ENCODE measurements around the gene XPO5. TPM values are rescaled to one million over a fixed set of nuclear protein-coding genes. Genes with fewer than 3 reads are reported as not detected.

Gene XPO5
- polyA plus RNA-seq, 1 donor (not counting 4 experiments of a cell fraction or from before 2014, with no cell fraction given) = 49.9 TPM

DNA sequence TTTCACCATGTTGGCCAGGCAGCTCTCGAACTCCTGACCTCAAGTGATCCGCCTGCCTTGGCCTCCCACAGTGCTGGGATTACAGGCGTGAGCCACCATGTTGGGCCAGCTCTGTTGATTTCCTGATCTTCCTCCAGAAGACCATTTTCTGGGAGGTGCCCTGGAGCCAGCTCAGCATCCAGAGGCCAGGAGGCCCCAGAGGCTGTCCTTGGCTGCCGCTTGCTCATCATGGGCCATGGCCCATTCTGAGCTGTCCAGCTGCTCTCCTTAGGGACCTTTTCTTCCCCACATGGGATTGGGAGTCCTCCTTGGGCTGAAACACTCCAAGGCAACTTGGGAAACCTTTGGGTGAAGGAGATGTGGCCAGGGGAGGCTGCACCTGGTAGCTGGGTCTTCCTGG, 81.1 kb downstream of the XPO5 start:
- H3K27ac ChIP-seq (ENCODE audit: control insufficient read depth, insufficient read depth, low read length) = peak overlapping the region; percentile 79
- H3K9me1 ChIP-seq (ENCODE audit: control insufficient read depth, extremely low read depth, insufficient read depth, low read length) = no peaks in the 10 kb centered on the region
- no peaks in the 10 kb centered on the region for H3K27me3 ChIP-seq (ENCODE audit: control insufficient read depth, extremely low read depth, insufficient read depth, low read length)
- H3K4me3 ChIP-seq (ENCODE audit: control insufficient read depth in 2 of 3, extremely low read depth in 1 of 3, insufficient read depth in 2 of 3, low read depth in 1 of 3, low read length in 3 of 3) = no peak overlapping the region
- H3K79me2 ChIP-seq (ENCODE audit: control insufficient read depth, insufficient read depth, low read length) = peaks cover 9% of the 10 kb centered on the region
- no peaks in the 10 kb centered on the region for H4K20me1 ChIP-seq (ENCODE audit: control insufficient read depth, extremely low read depth, insufficient read depth, low read length)
- TF ChIP-seq CTCF (optimal IDR thresholded peaks at IDR 0.05 in 1 of 3, IDR thresholded peaks at IDR 0.05 in 1 of 3, conservative IDR thresholded peaks at IDR 0.05 in 1 of 3; ENCODE audit: extremely low read depth in 1 of 3, insufficient read depth in 2 of 3, low read length in 3 of 3) (no peak), EZH2 (IDR thresholded peaks at IDR 0.05; ENCODE audit: low read length) (no peak)
- H3K4me1 ChIP-seq (ENCODE audit: control insufficient read depth, extremely low read depth, insufficient read depth, low read length) = peaks cover 59% of the 10 kb centered on the region
- peaks cover 15 to 36% of the 10 kb centered on the region in 2 experiments for H3K36me3 ChIP-seq (ENCODE audit: control insufficient read depth in 2 of 2, extremely low read depth in 1 of 2, insufficient read depth in 2 of 2, low read length in 2 of 2)
- DNase-seq (ENCODE audit: low read depth, low spot score) (no peak), FAIRE-seq (no peak)
- H3K9me3 ChIP-seq (ENCODE audit: control insufficient read depth, low read depth, low read length) = no peaks in the 10 kb centered on the region
- peak overlapping the region; percentile 69 for H3K4me2 ChIP-seq (ENCODE audit: control insufficient read depth, extremely low read depth, insufficient read depth, low read depth, low read length)
- no peak overlapping the region for H2AFZ ChIP-seq (ENCODE audit: control insufficient read depth, low read length)
- dilution Hi-C loops (cut with MboI; ENCODE audit: extremely low pct_ligation_motif_present, low sequenced_read_pairs) = no loop called here
- H3K9ac ChIP-seq (ENCODE audit: control insufficient read depth, extremely low read depth, insufficient read depth, low read length) = no peak overlapping the region

GRCh38 chr6:43494321-43494720, 81.5 kb downstream of the XPO5 start:
- Histone ChIP-seq H3K9me1 (ENCODE audit: control insufficient read depth, extremely low read depth, insufficient read depth, low read length) (no peaks in the 10 kb centered on the region), H3K4me1 (ENCODE audit: control insufficient read depth, extremely low read depth, insufficient read depth, low read length) (peaks cover 59% of the 10 kb centered on the region), H3K27me3 (ENCODE audit: control insufficient read depth, extremely low read depth, insufficient read depth, low read length) (no peaks in the 10 kb centered on the region), H3K4me2 (ENCODE audit: control insufficient read depth, extremely low read depth, insufficient read depth, low read depth, low read length) (peak overlapping the region; percentile 69), H3K36me3 (ENCODE audit: control insufficient read depth in 2 of 2, extremely low read depth in 1 of 2, insufficient read depth in 2 of 2, low read length in 2 of 2) (peaks cover 12 to 31% of the 10 kb centered on the region in 2 experiments), H3K9me3 (ENCODE audit: control insufficient read depth, low read depth, low read length) (no peaks in the 10 kb centered on the region), H3K79me2 (ENCODE audit: control insufficient read depth, insufficient read depth, low read length) (peaks cover 13% of the 10 kb centered on the region), H3K9ac (ENCODE audit: control insufficient read depth, extremely low read depth, insufficient read depth, low read length) (no peak overlapping the region), H3K4me3 (ENCODE audit: control insufficient read depth in 2 of 3, extremely low read depth in 1 of 3, insufficient read depth in 2 of 3, low read depth in 1 of 3, low read length in 3 of 3) (no peak overlapping the region), H2AFZ (ENCODE audit: control insufficient read depth, low read length) (no peak overlapping the region), H4K20me1 (ENCODE audit: control insufficient read depth, extremely low read depth, insufficient read depth, low read length) (no peaks in the 10 kb centered on the region), H3K27ac (ENCODE audit: control insufficient read depth, insufficient read depth, low read length) (peak overlapping the region; percentile 79)
- no peak for DNase-seq (ENCODE audit: low read depth, low spot score)
- dilution Hi-C loops (cut with MboI; ENCODE audit: extremely low pct_ligation_motif_present, low sequenced_read_pairs) = no loop called here
- no peak for TF ChIP-seq EZH2 (IDR thresholded peaks at IDR 0.05; ENCODE audit: low read length)
- no peak for FAIRE-seq

- no peak for DNase-seq (ENCODE audit: low read depth, low spot score)
- no peaks in the 10 kb centered on the region for H4K20me1 ChIP-seq (ENCODE audit: control insufficient read depth, extremely low read depth, insufficient read depth, low read length)
- no peak overlapping the region for H2AFZ ChIP-seq (ENCODE audit: control insufficient read depth, low read length)
- peaks cover 17% of the 10 kb centered on the region for H3K79me2 ChIP-seq (ENCODE audit: control insufficient read depth, insufficient read depth, low read length)
- peak overlapping the region; percentile 69 for H3K4me2 ChIP-seq (ENCODE audit: control insufficient read depth, extremely low read depth, insufficient read depth, low read depth, low read length)
- H3K27ac ChIP-seq (ENCODE audit: control insufficient read depth, insufficient read depth, low read length) = peak overlapping the region; percentile 32
- FAIRE-seq = peak; percentile 88
- no peaks in the 10 kb centered on the region for H3K27me3 ChIP-seq (ENCODE audit: control insufficient read depth, extremely low read depth, insufficient read depth, low read length)
- H3K9me1 ChIP-seq (ENCODE audit: control insufficient read depth, extremely low read depth, insufficient read depth, low read length) = peaks cover 2% of the 10 kb centered on the region
- dilution Hi-C loops (cut with MboI; ENCODE audit: extremely low pct_ligation_motif_present, low sequenced_read_pairs) = no loop called here
- peaks cover 59% of the 10 kb centered on the region for H3K4me1 ChIP-seq (ENCODE audit: control insufficient read depth, extremely low read depth, insufficient read depth, low read length)
- no peak for TF ChIP-seq EZH2 (IDR thresholded peaks at IDR 0.05; ENCODE audit: low read length)
- no peak for TF ChIP-seq CTCF (optimal IDR thresholded peaks at IDR 0.05 in 1 of 3, IDR thresholded peaks at IDR 0.05 in 1 of 3, conservative IDR thresholded peaks at IDR 0.05 in 1 of 3; ENCODE audit: extremely low read depth in 1 of 3, insufficient read depth in 2 of 3, low read length in 3 of 3)
- peaks cover 7 to 31% of the 10 kb centered on the region in 2 experiments for H3K36me3 ChIP-seq (ENCODE audit: control insufficient read depth in 2 of 2, extremely low read depth in 1 of 2, insufficient read depth in 2 of 2, low read length in 2 of 2)
- H3K9me3 ChIP-seq (ENCODE audit: control insufficient read depth, low read depth, low read length) = no peaks in the 10 kb centered on the region
- no peak overlapping the region for H3K4me3 ChIP-seq (ENCODE audit: control insufficient read depth in 2 of 3, extremely low read depth in 1 of 3, insufficient read depth in 2 of 3, low read depth in 1 of 3, low read length in 3 of 3)
- H3K9ac ChIP-seq (ENCODE audit: control insufficient read depth, extremely low read depth, insufficient read depth, low read length) = no peak overlapping the region
Observed at GRCh38 chr6:43493833-43494232, 82.0 kb downstream of the XPO5 start.
